GM19452 (cell line): Measurements from ENCODE around the gene EEF1A2.

Source experiments
- ATAC-seq: cut with Tn5 transposase; IDR thresholded peaks from one replicate; pipeline ENCODE4 v1.9.1; 2021; ENCODE audit not compliant: unreplicated experiment

The EEF1A2 gene

GRCh38 chr20:63498960-63499337 lies at the start of gene EEF1A2:
Gene EEF1A2 (minus strand): TSS chr20:63499083. CDS start chr20:63497763, 1,320 bp downstream.
- ATAC-seq, result no peak

- no peak for ATAC-seq
These were observed 49.7 kb upstream of the EEF1A2 start for GRCh38 chr20:63548542-63548941.

- no peak for ATAC-seq
These were observed 49.0 kb upstream of the EEF1A2 start, which contains the start of gene SRMS for GRCh38 chr20:63547725-63548480. Gene SRMS (minus strand): TSS chr20:63547749. CDS start chr20:63547463, 286 bp downstream.

GRCh38 chr20:63546956-63547724 lies 48.3 kb upstream of the EEF1A2 start:
- ATAC-seq, result no peak

- ATAC-seq, result no peak
These were observed 47.5 kb upstream of the EEF1A2 start for GRCh38 chr20:63546256-63546955.

GRCh38 chr20:63545814-63546213 lies 46.9 kb upstream of the EEF1A2 start:
- ATAC-seq, result no peak

GRCh38 chr20:63544958-63545516 lies 46.2 kb upstream of the EEF1A2 start:
- no peak for ATAC-seq

- ATAC-seq, result no peak
These were observed 45.5 kb upstream of the EEF1A2 start for GRCh38 chr20:63544241-63544957.

GRCh38 chr20:63543733-63544132 lies 44.9 kb upstream of the EEF1A2 start:
- ATAC-seq, result no peak

- no peak for ATAC-seq
These were observed 44.2 kb upstream of the EEF1A2 start for GRCh38 chr20:63543131-63543530.

GRCh38 chr20:63542696-63543095 lies 43.8 kb upstream of the EEF1A2 start:
- ATAC-seq, result no peak

- no peak for ATAC-seq
These were observed 43.2 kb upstream of the EEF1A2 start for GRCh38 chr20:63542031-63542559.

GRCh38 chr20:63541371-63541770 lies 42.5 kb upstream of the EEF1A2 start:
- no peak for ATAC-seq

GRCh38 chr20:63540417-63541186 lies 41.7 kb upstream of the EEF1A2 start:
- no peak for ATAC-seq

- ATAC-seq, result no peak
These were observed 40.8 kb upstream of the EEF1A2 start for GRCh38 chr20:63539441-63540370.

- no peak for ATAC-seq
These were observed 40.2 kb upstream of the EEF1A2 start for GRCh38 chr20:63539092-63539430.

- no peak for ATAC-seq
These were observed 39.6 kb upstream of the EEF1A2 start for GRCh38 chr20:63538204-63539091.
